Activated naive CD4-positive, alpha-beta T cell treated with anti-CD3 and anti-CD28 coated beads, Interleukin-2, amount 50 U/mL, for 16 hours (primary cell): Measurements from ENCODE around the gene RALGAPA2.

ENCODE experiments used
- DNase-seq: peaks from one replicate; pipeline ENCODE4 v3.0.0-alpha.2; 2020

Gene RALGAPA2

GRCh38 chr20:20683020-20683419 is 29.4 kb downstream of the RALGAPA2 start:
- no peak for DNase-seq

DNA sequence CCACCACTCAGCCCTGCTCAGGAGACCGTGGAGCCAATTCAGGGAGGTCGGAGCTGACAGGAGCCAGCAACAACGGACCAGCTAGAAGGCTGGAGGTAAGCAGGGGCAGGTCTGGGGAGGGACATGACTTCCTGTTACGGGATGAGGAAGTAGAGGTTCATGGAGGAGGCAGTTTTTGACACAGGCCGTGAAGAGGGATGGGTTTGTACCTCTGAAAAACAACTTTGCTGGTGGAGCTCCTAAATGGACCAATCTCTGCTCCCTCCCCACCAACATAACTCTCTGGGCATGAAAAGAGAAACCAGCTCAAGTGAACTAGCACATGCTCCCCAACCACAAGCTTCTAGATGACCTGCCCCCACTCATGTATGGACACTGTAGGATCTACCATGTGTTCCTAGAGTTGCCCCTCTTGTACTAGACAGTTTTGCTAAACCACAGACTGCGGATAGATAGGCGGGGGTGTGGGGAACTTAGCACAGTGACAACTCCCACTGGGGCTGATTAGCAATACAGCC is 31.4 kb downstream of the RALGAPA2 start:
- no peak for DNase-seq

- no peak for DNase-seq
These were observed 33.1 kb downstream of the RALGAPA2 start for GRCh38 chr20:20679316-20679715.

- no peak for DNase-seq
These were observed 35.3 kb downstream of the RALGAPA2 start for GRCh38 chr20:20677186-20677585.

- DNase-seq = no peak
These were observed 43.8 kb downstream of the RALGAPA2 start for GRCh38 chr20:20668639-20669038.

GRCh38 chr20:20666359-20666758 is 46.1 kb downstream of the RALGAPA2 start:
- no peak for DNase-seq

GRCh38 chr20:20665606-20666332 is 46.7 kb downstream of the RALGAPA2 start:
- no peak for DNase-seq

- no peak for DNase-seq
These were observed 47.5 kb downstream of the RALGAPA2 start for GRCh38 chr20:20664795-20665589.

- no peak for DNase-seq
These were observed 48.6 kb downstream of the RALGAPA2 start for GRCh38 chr20:20663841-20664240.

GRCh38 chr20:20658871-20659431 is 53.5 kb downstream of the RALGAPA2 start:
- DNase-seq = no peak

DNA sequence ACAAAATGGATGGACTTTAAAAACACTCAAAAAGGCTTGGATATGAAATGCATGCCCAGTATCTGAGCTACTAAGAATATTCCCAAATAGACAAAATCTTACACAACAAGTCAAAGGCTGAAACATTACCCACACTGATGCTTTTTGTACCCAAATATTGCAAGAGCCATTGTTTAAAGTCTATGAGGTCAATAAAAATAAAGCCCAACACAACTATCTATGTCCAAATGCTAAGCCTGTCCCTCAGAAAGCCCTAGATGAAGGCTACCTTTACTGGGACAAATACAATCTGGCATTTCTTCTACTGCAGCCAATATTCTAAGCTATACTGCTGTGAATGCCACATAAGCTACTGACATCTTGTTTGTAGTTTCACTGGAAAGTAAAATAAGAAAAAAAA is 54.3 kb downstream of the RALGAPA2 start:
- no peak for DNase-seq

GRCh38 chr20:20657092-20657491 is 55.4 kb downstream of the RALGAPA2 start:
- DNase-seq = no peak

DNA sequence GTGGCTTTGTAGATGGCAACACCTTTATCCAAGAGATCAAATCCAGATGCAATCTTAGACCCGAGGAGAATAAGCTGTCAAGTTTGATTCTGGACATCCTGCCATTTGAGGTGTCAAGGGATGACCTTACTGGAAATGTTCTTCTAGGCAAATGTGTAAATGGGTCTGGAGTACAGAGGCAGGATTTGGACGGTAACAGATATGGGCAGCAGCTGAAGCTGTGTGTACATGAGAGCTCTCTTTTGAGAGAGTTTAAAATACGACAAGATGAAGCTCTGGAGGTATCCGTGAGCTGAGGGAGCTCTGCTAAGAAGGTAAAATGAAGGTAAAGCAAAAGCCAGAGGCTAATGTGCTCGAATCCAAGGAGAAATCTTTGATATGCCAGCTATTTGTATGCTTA is 56.6 kb downstream of the RALGAPA2 start:
- DNase-seq = no peak

- no peak for DNase-seq
These were observed 62.5 kb downstream of the RALGAPA2 start for GRCh38 chr20:20649945-20650344.

GRCh38 chr20:20643927-20644326 is 68.5 kb downstream of the RALGAPA2 start:
- no peak for DNase-seq

DNA sequence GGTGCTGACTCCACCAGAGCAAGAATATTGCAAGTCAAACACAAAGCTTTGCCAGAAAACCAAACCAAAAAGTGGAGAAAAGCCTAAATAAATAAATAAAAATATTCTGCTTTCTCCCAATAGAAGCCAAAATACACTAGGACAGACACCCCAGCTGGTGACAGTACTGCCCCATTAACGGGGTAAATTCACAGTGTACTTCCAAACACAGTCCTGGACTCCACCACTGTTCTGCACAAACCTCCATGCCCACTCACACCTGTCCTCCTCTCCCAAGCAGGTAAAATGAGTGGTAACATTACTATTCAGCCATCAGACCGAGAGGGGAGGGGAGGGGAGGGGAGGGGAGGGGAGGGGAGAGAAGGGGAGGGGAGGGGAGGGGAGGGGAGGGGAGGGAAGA is 70.7 kb downstream of the RALGAPA2 start:
- no peak for DNase-seq

DNA sequence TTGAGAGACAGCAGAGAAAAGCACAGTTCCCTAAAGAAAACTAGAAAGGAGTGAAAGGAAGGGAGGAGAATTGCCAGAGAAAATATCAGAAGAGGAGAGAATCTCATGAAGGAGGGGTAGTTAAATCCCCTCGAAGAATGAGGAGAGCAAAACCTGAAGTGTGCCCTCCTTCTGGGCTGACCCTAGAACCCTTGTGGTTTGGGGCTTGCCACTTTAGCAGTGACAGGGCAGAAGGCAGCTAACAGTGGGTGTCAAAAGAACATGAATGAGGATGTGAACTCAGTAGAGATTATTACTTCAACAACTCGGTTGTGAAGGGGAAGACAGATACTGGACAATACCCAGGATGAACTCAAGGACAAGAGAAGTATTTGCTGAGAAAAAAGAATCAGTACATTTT is 73.6 kb downstream of the RALGAPA2 start:
- DNase-seq = no peak

DNA sequence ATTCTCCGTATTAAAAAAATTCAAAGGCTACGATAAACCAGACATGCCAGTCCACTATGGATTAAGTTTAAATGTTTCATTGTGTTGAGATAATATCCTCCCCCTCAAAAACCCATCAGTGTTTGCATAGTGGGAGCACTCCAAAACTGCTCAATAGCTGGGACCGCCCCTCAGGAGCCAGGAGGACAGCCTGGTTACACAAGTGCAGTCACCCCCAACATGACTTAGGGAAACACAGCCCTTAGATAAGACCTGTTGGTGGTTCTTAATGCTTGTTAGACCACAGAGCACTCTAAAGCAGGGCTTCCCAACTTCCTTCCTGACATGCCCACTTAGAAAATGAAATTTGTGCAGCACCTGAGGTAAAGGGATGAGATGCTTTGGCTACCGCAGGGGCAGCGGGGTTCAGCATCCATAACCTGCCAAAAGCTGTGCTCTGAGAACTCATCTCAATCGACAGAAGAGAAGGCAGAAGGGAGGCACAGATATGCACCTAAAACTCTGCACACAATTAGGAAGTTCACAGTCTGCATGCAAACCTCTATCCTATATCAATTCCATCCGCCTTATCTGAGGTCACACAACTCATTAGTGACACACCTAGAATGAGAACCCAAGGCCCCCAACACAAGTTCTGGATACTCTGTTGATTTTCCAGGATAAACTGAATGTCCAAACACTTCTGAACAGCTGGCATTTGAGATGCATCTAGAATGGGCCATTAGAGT is 74.3 kb downstream of the RALGAPA2 start:
- DNase-seq = no peak

GRCh38 chr20:20635006-20635405 is 77.4 kb downstream of the RALGAPA2 start:
- DNase-seq = no peak

DNA sequence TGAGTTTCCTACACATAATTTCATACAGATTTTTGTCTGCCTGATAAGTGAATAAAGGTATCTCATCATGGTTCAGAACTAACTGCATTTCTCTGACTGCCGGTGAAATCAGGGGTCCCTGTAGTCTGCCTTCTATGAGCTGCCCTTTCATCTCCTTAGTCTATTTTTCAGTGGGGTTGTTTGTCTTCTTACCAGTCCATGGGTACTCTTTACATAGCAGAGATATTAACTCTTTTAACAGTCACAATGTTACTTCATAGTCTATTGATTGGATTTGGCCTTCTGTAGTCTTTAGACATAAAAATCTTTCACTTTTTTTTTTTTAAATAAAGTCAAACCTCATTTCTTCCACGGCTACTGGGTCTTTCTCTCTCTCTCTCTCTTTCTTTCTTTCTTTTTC is 79.8 kb downstream of the RALGAPA2 start:
- DNase-seq = no peak

- DNase-seq = no peak
These were observed 81.9 kb downstream of the RALGAPA2 start for GRCh38 chr20:20630551-20630950.

DNA sequence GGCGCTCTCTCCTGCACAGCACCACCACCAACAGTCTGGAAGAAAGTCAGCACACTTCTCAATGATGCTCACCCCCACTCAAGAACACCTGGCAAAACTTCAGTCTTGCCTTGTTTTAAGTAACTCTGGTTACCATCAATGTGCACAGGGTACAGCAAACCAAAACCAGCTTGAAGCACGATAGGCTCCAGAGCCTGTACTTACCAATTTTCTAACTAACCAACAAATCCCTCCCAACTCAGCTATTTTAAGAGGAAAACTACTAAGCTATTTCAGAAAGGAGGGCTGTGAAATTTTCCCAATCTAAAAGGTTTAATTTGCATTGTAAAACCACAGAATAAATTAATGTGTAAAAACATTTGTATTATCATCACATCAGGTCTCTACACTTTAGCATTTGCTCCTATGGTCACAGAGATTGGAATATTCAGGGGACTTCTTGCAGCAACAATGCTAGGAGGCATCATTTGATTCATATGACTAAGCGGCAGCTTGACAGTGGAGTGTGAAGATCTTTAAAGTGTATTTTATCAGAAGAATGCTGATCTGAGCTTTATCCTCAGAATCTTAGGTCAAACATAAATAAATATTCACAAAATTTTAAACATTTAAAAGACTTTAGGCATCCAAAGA is 82.8 kb downstream of the RALGAPA2 start:
- no peak for DNase-seq

DNA sequence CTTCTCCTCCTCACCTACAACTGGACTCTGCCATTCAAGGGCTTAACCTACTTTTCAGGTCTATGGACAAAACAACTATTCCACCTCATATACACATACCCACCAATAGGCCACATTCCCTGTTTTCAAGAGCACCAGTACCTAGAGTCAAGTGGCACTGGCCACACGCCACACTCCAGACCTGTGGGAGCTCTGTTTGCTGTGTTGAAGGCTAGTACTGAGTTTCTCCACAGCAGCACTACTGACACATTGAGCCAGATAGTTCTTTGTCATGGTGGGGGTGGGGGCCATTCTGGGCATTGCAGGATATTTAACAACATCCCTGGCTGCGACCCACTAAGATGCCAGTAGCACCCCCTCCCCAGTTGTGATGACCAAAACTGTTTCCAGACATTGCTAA is 84.1 kb downstream of the RALGAPA2 start:
- DNase-seq = no peak
